HG03575 (cell line): Measurements from ENCODE around the gene FAM174B.

Experiments
- ATAC-seq: cut with Tn5 transposase; IDR thresholded peaks from one replicate; pipeline ENCODE4 v1.9.1; 2021; ENCODE audit not compliant: unreplicated experiment, insufficient number of reproducible peaks, low FRiP score; ENCODE audit errors: extremely low read depth

Gene FAM174B

GRCh38 chr15:92667287-92667904 is 11.8 kb upstream of the FAM174B start:
- ATAC-seq = no peak

GRCh38 chr15:92666780-92667179 is 11.2 kb upstream of the FAM174B start:
- ATAC-seq = no peak

- no peak for ATAC-seq
Observed at GRCh38 chr15:92665100-92665555, 9.6 kb upstream of the FAM174B start.

- ATAC-seq = no peak
Observed at GRCh38 chr15:92664178-92664900, 8.8 kb upstream of the FAM174B start.

GRCh38 chr15:92663250-92663951 is 7.8 kb upstream of the FAM174B start:
- no peak for ATAC-seq

GRCh38 chr15:92662762-92663161 is 7.2 kb upstream of the FAM174B start:
- ATAC-seq = no peak

- no peak for ATAC-seq
Observed at GRCh38 chr15:92661956-92662355, 6.4 kb upstream of the FAM174B start.

GRCh38 chr15:92661069-92661468 is 5.5 kb upstream of the FAM174B start:
- no peak for ATAC-seq

GRCh38 chr15:92657486-92657885 is 1.9 kb upstream of the FAM174B start:
- ATAC-seq = no peak

GRCh38 chr15:92656089-92656488 is 514 bp upstream of the FAM174B start:
- no peak for ATAC-seq

GRCh38 chr15:92654662-92655061 is 913 bp downstream of the FAM174B start:
- ATAC-seq = no peak

- no peak for ATAC-seq
Observed at GRCh38 chr15:92653836-92654539, 1.6 kb downstream of the FAM174B start.

- no peak for ATAC-seq
Observed at GRCh38 chr15:92653366-92653765, 2.2 kb downstream of the FAM174B start.

- no peak for ATAC-seq
Observed at GRCh38 chr15:92652576-92652966, 3.0 kb downstream of the FAM174B start.

- no peak for ATAC-seq
Observed at GRCh38 chr15:92651877-92652575, 3.5 kb downstream of the FAM174B start.

- no peak for ATAC-seq
Observed at GRCh38 chr15:92650966-92651365, 4.6 kb downstream of the FAM174B start.

GRCh38 chr15:92650256-92650655 is 5.3 kb downstream of the FAM174B start:
- no peak for ATAC-seq

GRCh38 chr15:92648190-92648875 is 7.2 kb downstream of the FAM174B start:
- no peak for ATAC-seq
